Transverse colon (tissue), 4 donors: Measurements from ENCODE around the gene DDX50.

Experiments used
- CTCF ChIP-seq, 5 experiments: fragments of 200-600 bp in 3 of 5; fragments of 450-650 bp in 2 of 5; sonication (generic) in 3 of 5; IDR thresholded peaks; 1 replicate in 2 of 5; 2 replicates in 3 of 5; pipeline ENCODE4 v1.5.1; 2016 to 2017; ENCODE audit warnings: antibody characterized with exemption in 5 of 5, inconsistent platforms in 3 of 5, mild to moderate bottlenecking in 2 of 5, moderate library complexity in 1 of 5
- EP300 ChIP-seq: sonication (generic); formaldehyde crosslinking; IDR thresholded peaks from one replicate; pipeline ENCODE4 v1.6.1; 2017; ENCODE audit warnings: antibody characterized with exemption, low read depth
- POLR2A ChIP-seq: fragments of 450-650 bp; IDR thresholded peaks from one replicate; pipeline ENCODE4 v1.6.1; 2016; ENCODE audit warnings: antibody characterized with exemption, mild to moderate bottlenecking, moderate library complexity
- POLR2AphosphoS5 ChIP-seq, 3 donors: sonication (generic); formaldehyde crosslinking; IDR thresholded peaks; one replicate each; pipeline ENCODE4 v1.6.1; 2016; ENCODE audit warnings: antibody characterized with exemption in 3 of 3

- TF ChIP-seq POLR2A (no peak), CTCF (IDR thresholded peaks at IDR 0.05) (peak in 1 of 5 experiments; percentile 14), POLR2AphosphoS5 (IDR thresholded peaks at IDR 0.05) (no peak), EP300 (no peak)
Observed at GRCh38 chr10:68981074-68981473, 80.0 kb downstream of the DDX50 start.
